Activated CD8-positive, alpha-beta memory T cell treated with anti-CD3 and anti-CD28 coated beads, Interleukin-2, amount 50 U/mL, for 48 hours (primary cell): ENCODE measurements around the gene CD46.
"Not testable (repeated sequence)": the region's sequence is repeated elsewhere in the genome, so short reads cannot be mapped to it uniquely, and the experiment has no call there.

Experiments
- DNase-seq: peaks from one replicate; pipeline ENCODE4 v3.0.0-alpha.2; 2020

CD46 gene

DNA sequence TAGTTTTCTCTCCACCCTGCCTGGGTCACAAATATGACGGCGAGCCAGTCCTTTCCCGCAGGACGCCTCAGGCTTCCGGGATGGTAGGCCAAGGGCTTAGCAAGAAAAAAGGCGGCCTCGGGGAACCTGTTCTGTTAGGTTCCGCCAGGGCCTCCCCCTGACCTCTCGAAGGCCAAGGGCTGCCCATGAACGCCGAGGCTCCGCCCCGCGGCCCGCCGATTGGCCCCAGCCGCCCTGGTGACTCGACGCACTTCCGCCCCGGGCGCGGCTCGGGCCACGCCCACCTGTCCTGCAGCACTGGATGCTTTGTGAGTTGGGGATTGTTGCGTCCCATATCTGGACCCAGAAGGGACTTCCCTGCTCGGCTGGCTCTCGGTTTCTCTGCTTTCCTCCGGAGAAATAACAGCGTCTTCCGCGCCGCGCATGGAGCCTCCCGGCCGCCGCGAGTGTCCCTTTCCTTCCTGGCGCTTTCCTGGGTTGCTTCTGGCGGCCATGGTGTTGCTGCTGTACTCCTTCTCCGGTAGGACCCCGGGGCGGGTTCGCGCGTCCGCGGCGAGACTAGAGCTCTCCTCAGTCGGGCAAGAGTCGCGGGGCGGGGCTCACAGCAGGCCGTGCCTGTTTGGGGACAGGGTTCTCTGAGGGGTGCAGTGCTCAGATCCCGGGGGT, at the start of gene CD46:
CD46 (plus strand) TSS at position 265 of the 666 bp plus-strand sequence; CDS start at position 424, 159 bp downstream.
- peak; percentile 94 for DNase-seq

DNA sequence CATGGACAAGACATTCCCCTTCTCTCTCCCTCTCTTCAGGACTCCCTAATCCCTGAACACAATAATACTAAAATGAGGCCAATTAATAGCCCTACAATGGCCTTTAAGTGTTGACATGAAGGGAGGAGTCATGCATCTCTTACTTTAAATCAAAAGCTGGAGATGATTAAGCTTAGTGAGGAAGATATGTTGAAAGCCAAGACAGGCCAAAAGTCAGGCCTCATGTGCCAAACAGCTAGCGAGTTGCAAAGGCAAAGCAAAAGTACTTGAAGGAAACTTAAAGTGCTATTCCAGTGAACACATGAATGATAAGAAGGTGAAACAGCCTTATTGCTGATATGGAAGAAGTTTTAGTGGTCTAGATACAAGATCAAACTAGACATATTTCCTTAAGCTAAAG, 49.5 kb upstream of the CD46 start:
- no peak for DNase-seq

DNA sequence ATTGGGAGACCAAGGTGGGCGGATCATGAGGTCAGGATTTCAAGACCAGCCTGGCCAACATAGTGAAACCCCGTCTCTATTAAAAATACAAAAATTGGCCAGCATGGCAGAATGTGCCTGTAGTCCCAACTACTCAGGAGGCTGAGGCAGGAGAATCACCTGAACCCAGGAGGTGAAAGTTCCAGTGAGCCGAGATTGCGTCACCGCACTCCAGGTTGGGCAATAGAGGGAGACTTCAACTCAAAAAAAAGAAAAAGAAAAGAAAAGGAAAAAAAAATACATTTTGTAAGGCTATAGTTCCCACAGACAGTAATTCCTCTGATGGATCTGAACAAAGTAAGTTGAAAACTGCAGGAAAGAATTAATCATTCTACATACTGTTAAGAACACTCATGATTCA, 48.1 kb upstream of the CD46 start:
- DNase-seq: no peak

DNA sequence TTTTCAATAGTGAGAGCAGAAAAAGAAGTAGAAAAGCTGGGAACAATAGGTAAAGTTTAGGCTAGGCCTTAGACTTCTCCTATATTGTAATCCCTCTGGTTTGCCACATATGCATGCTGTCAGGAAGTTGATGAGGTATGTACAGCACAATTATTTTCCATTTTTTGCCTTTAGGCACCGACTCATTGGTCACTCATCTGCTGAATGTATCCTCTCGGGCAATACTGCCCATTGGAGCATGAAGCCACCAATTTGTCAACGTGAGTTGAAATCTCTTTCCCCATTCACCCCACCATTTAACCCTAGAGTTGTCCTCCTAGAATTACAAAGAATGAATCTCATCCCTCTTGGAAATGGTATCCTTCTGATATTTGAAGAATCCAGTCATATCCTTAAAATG, 43.9 kb upstream of the CD46 start:
- not testable (repeated sequence) for DNase-seq

DNA sequence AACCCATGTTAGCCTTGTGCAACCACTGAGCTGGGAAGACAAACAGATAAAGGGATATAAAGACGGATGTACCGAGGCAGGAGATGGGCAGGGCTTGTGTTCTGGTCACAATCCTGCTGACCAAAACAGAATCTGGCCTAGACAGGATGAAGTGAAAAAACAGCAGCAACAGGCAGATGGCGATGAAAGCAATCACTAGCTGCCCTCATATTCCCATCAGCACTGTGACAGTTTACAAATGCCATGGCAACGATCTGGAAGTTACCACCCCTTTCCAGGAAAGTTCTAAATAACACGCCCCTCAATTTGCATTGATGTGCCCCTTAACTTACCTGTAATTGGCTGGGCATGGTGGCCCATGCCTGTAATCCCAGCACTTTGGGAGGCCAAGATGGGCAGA, 40.6 kb upstream of the CD46 start:
- no peak for DNase-seq

DNA sequence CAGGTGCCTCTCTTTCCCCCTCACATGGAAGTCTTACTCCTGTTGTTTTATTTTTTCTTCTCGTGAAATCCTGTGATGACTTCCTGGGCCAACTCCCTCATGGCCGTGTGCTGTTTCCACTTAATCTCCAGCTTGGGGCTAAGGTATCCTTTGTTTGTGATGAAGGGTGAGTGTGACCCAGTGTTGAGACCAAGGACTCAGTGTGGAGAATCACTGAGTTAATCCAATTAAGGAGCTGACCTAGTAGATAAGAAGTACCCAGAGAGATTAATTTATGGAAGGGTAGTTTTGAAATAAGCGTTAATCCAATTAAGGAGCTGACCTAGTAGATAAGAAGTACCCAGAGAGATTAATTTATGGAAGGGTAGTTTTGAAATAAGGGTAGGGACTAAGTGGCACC, 39.2 kb upstream of the CD46 start:
- not testable (repeated sequence) for DNase-seq

DNA sequence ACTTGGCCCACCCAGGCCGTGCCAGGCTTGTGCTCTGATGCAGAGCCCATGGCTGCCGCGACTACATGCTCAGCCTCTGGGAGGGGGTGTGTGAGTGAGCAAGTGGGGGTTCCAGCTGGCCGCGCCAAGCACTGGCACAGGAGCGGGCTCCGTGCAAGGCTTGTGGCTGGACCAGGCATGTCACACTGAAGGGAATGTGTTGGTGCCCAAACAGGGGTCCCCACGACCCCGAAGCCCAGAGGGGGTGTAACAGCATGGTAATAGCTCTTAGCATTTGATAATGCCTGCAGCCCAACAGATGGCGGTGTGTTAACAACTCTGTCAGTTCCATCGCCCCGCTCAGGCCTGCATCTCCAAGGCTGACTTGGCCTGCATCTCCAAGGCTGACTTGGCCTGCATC, 38.3 kb upstream of the CD46 start:
- DNase-seq: no peak

DNA sequence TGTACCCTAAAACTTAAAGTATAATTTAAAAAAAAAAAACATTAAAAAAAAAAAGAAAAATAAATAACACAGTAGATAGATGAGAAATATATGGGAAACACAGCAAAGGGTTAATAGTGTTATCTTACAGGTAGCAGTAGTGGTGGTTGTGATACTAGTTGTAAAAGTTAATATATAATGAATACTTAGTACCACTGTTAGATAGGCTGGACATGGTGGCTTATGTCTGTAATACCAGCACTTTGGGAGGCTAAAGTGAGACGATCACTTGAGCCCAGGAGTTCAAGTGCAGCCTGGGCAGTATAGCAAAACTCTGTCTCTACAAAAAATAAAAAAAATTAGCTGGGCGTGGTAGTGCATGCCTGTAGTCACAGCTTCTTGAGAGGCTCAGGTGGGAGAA, 32.6 kb upstream of the CD46 start:
- no peak for DNase-seq

DNA sequence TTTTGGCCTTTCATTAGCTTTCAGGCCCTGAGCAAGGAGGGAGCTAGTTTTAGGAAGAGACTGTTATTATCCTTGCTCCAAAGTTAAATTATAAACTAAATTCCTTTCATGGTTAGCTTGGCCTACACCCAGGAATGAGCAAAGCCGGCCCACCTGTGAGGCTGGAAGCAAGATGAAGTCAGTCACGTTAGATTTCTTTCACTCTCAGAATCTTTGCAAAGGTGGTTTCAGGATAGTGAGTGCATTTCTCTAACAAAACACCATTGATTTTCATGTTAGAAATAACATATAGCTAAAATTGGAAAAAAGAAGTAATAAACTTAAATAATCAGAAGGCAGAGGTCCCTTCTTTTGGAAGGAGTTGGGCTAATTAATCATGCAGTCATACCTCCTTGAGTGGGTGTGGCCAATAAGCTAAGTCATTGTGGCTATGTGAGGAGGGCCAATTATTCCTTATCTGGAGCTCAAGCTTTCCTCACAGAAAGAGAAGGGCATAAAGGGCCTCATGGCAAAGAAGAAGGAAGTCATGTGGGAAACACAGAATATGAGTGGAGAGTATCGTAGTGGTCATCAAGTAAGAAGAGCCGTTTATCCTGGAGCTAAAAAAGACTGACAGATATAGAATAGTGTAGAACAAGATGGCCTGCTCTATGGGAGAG, 23.5 kb upstream of the CD46 start:
- not testable (repeated sequence) for DNase-seq

DNA sequence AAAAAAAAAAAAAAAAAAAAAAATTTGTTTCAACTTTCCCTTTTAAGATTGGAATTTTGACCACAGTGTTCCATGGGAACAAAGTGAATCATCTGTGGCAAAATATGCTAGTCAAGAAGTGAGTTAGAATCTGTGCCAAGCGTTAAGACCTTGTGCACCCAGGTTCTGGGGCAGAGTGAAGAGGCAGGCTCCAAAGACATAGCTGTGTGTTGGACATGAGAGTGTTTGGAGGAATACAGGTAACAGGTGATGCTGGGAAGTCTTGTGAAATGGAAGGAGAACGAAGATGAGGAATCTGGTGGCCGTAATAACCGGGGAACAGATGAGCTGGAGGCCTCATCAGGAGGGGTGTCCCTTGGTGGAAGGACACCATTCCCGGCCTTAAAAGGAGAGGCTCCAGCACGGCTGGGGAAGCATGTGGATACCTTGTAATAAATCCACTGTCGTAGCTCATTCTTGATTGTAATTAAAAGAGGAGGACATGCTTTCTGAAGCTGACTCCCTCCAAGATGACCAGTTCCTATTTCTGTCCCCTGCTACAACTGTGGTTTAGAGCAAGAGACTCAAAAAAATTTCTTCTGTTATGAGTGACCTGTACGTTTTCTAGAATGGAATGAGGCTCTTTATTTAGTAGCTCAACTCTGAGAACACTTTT, 14.2 kb upstream of the CD46 start:
- DNase-seq: not testable (repeated sequence)

DNA sequence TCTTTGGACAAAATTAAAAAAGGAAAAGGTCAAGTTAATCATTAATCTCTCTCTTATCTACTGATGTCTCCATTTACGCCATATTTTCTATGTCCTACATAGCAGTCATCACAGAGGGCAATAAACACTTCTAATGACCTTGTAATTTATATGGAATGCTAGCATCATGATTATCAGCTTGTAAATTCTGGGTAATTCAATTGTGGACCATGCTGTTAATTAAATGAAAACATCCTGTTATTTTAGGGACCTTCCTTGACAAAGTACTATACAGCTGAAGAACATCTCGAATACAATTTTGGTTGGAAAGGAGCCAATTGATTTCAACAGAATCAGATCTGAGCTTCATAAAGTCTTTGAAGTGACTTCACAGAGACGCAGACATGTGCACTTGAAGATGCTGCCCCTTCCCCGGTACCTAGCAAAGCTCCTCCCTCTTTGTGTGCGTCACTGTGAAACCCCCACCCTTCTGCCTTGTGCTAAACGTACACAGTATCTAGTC, 13.6 kb upstream of the CD46 start:
- DNase-seq: not testable (repeated sequence)

DNA sequence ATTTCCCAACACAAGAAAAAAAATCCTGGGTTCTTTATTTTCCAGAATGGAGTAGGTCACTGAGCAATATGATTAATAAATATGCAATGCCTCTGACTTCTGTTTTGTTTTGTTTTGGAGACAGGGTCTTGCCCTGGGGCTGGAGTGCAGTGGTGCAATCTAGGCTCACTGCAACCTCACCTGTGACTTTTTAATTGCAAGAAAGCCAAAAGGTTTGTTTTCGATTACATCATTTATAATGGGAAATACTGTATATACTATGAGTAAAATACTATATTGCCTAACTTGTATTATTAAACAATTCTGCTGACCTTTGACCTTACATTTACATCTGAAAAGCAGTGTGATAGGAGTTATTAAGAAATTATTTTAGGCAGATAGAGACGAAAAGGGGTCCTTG, 11.6 kb upstream of the CD46 start:
- DNase-seq: no peak

DNA sequence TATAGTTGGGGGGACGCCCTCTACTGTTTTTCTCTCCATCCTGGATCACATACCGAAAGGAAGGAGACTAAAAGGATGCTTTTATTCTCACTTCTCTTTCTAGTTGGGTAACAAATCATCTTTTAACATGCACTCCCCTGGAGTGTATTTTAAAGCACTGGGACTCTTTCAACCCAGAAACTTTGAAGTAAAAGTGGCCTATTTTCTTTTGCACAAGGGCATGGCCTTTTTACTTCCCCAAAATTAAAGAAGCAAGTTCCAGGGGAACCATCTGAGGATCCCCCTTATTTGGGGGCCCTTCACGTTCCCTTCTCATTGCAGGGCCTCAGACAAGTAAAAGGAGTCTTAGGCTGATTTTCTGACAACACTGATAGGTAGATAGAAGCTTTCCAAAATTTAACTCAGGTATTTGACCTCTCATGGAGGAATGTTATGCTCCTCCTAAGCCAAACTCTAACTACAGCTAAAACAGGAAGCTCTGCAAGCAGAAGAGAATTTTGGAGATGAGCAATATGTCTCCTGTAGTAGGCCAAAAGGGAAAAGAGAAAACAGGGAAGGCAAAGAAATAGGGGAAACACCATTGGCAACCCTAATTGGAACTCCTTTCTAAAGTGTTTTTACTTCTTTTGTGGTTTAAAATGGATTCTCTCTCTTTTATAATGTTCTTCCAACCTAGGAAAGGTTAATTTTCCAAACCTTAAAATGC, 8.9 kb upstream of the CD46 start:
- DNase-seq: no peak

DNA sequence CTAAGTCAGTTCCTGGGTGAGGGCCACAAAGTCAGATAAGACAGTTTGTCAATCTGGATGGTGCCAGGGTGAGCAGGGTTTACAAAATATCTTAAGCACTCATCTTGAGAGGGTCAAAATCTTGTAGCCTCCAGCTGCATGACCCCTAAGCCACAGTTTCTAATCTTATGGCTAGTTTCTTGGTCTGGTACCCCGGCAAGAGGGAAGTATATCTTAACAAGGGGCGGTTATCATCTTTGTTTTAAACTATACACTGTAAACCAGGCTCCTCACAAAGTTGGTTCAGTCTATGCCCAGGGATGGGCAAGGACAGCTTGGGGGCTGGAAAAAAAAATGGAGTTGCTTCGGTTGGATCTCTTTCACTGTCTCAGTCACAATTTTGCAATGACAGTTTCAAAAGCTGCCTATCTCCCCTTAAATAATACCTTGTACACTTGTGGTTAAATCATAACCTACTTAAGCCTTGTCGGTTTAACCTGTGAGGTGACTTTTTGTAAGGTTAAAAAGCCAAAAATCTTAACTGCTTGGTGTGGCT, 7.8 kb upstream of the CD46 start:
- DNase-seq: no peak

DNA sequence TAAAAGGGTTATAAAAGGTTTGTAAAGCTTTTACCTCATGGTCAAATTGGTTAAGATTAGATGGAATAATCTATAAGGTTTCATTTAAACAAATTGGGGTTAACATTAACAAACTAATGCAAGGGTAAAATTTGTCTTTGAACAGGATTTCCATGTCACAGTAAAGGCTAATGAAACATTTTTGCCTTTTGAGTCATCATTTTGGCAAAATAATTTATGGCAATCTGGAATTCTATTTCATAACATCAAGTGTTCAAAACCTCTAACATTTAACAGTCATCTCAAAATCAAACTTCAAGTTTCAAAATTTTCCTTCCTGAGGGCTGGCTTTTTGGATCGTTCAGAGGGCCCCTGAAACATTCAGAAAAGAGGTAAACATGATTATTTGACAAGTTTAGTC, 6.6 kb upstream of the CD46 start:
- no peak for DNase-seq

DNA sequence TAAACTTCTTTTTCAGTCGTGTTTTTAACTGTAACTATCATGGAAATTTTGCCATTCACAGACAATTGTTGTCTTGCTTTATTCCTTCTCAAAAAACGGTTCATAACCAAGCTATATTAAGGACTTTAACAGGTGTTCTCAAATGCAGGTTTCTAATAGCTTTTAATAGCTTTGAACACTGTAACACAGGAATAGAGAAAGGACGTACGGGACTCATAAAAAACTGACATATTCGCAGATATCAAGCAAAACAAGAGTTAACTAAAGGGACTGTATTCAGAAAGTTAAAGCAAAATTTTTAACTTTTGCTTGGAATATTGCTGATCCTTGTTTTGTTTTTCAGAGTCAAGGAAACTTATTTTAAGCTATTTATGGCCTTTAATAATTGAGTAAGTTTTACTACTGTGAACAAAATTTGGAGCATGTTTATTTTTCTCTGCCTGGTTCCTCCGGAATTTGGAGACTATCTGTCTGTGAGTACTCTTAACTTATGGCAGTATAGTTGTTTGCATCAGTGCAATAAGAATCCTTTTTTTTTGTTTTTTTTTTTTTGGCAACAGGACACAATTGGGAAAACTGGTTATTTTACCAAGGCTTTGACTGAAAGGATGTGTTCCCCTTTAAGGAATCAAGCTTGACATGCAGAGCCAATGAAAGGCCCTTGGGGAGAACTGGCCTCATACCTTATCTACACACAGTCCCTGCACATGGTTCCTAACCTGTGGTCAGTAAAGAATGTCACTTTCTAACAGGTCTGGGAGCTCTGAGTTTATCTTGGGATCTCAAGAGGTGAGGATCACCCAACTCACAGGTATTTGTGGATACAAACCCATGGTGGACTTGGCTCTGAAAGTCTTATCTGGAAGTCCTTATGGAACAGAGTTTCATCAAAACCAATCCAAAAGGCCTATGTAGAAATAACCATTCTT, 5.8 kb upstream of the CD46 start:
- DNase-seq: no peak

DNA sequence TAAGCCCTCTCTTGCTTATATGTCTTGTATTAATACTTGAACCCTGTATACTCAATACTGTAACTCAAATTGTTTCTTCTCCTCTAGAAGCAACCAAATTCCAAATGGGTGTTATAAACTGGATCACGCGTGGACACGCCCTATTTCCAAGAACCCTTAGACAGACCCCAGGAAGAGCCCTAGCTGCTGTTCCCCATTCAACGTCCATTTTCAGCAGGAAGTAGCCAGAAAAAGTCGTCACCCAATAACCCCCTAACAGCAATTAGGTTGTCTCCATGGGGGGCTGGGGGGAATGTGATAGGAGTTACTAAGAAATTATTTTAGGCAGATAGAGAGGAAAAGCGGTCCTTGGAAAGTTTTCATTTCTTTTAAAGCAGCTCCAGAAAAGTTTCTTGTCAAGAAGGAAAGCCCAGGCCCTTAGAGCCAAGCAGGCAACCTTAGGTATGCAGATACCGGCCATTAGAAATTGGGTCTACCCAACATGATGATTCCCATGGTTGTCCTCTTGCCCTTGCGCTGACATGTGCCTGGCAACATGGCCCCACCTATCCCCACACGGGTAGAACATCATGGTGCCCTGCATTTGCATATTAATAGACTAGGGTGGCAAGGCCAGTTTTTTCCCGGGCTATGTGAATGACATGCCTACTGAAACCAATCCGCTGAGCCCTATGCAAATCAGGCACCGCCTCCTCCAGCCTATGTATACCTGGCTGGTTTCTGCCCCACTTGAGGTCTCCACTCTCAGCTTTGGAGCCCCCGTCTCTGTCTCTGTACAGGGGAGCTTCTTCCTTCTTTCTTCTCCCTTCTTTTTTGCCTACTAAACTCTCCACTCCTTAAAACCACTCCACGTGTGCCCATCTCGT, 4.0 kb upstream of the CD46 start:
- no peak for DNase-seq

DNA sequence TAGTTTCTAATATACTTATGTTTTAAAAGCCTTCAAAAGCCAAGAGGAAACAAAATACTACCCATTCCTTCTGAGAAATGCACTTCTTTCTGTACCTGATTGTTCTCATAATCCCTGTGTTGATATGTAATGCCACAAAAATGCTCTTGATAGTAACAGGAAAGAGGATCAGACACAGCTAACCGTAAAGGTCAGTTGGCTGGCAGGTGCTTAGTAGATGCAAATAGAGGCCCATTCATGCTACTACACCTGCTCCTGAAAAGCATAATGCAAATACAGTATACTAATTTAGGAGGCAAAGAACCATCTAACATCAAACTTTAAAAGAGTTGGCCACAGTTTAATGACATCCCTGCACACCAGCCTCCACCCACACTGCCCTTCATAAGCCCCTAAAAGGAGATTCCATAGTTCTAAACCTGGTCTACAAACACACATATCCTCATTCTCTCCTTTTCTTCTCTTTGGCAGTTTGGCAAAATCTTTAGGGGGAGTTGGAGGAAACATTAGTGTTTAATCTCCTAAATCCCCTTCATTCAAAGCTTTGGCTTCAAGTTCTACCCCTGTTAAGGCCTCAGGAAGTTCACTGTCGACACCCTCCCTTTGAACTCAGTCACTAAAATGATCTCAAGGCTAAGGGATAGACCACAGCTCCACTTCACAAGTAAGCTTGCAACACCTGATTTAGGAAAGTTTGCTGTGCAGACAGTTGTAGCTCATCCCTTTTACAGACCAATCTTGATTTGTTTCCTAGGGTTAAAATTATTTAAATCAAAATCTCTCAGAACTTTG, 2.9 kb upstream of the CD46 start:
- DNase-seq: no peak

DNA sequence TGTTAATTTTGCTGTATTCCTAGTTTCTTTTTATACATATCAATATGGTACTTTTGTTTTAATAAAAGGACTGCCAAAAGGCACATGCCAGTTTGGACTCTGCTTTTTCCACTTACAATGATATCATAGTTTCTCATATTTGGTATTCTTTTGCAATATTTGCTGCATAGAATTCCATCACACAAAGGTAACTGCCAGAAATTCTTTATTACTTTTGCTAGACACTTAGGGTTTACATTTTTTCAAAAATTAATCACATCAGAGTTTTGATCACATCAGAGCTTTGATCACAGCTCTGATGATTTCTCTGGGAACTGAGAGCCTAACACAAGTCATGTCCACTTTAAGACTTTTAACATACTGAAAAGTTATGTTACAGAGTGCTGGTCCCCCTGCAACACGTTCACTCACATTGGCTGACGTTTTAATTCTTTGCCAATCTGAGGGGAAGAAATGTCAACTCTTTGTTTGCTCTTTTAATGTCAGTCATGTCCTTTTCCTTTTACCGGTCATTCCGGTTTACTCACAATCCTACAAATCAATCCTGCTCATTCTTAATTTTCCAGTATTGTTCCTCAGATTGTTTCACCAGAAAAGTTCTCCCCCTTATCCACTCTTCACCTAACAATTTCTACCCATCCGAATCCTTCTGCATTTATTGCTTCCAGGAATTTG, 1.1 kb upstream of the CD46 start:
- DNase-seq: no peak

DNA sequence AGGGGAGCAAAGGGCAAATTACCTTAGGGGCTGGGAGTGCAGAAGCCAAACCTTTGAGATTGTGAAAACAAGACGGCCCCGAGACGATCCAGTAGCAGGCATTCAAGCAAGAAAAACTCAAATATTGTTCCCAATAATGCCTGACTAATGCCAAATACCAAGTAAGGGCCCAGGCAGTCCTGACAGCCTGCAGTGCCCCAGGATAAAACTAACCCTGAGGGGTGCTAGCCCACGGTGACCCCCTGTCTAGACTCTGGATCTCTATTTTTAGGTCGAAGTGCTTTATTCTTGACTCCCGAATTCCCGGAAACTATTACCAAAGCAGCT, 428 bp upstream of the CD46 start:
- not testable (repeated sequence) for DNase-seq
